ENCODE measurements around the gene S100A6.

DNA sequence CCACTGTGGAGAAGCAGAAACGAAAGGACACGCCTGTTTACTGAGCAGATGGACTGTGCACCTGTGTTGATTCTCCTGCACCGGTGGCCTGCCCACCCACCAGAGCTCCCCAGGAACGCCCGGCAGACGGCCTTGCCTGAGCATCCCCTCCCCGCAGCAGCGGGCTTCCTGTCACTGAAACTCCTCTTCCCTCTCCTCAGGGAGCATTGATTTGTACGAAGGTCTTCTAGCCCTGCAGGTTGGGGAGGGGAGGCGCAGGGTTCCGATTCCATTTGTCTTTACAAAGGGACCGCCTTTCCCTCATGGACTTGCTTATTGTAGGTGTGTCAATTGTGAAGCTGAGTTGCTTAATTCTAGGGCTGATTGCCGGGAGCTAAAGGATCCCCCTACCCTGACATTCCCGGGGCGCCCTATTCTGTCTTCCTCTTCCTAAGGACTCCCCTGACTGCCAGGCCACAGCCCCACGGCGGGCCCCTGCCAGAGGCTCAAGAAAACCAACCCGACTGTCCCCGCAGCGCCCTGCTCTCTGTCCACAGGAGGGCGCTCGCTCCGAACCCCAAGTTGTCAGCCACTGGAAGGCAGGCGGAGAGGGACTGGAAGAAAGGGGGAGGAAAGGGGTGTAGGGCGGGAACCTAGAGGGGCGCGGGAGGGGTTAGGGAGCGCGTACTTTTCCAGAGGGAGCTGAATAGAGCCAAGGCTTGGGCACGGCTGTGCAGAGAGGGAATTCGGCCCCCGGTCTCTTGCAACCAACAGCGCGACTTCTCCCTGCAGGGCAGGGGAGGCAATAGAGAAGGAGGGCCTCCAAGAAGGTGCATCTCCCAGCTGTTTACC, 2.8 kb downstream of the S100A6 start:
- TF ChIP-seq CTCF (conservative IDR thresholded peaks at IDR 0.05) (no peak; the same call in 1 of the 2 replicates), ZFX (IDR thresholded peaks at IDR 0.05) (no peak)

Data from C4-2B (cell line).